IPS-15b (cell line): Measurements from ENCODE around the gene MKRN3.

Source experiments
- H3K27me3 ChIP-seq: one replicate; pipeline ENCODE4 v1.6.1; 2013; ENCODE audit warnings: low read length; ENCODE audit not compliant: control insufficient read depth, insufficient read depth
- H3K36me3 ChIP-seq: one replicate; pipeline ENCODE4 v1.6.1; 2013; ENCODE audit warnings: low read length; ENCODE audit not compliant: control insufficient read depth, insufficient read depth
- H3K4me1 ChIP-seq: one replicate; pipeline ENCODE4 v1.6.1; 2013; ENCODE audit warnings: mild to moderate bottlenecking, low read length; ENCODE audit not compliant: control insufficient read depth, insufficient read depth
- H3K4me3 ChIP-seq: one replicate; pipeline ENCODE4 v1.5.1; 2013; ENCODE audit warnings: low read depth, low read length
- H3K9ac ChIP-seq: one replicate; pipeline ENCODE4 v1.6.1; 2013; ENCODE audit warnings: low read depth, mild to moderate bottlenecking, low read length
- H3K9me3 ChIP-seq: one replicate; pipeline ENCODE4 v1.6.1; 2013; ENCODE audit warnings: mild to moderate bottlenecking, low read length; ENCODE audit not compliant: control insufficient read depth, insufficient read depth

The MKRN3 gene

GRCh38 chr15:23564821-23565394 lies 566 bp upstream of the MKRN3 start:
- Histone ChIP-seq H3K4me1 (no peaks in the 10 kb centered on the region), H3K9me3 (peaks cover 8% of the 10 kb centered on the region), H3K36me3 (no peaks in the 10 kb centered on the region), H3K27me3 (no peaks in the 10 kb centered on the region), H3K9ac (no peak overlapping the region), H3K4me3 (no peak overlapping the region)

DNA sequence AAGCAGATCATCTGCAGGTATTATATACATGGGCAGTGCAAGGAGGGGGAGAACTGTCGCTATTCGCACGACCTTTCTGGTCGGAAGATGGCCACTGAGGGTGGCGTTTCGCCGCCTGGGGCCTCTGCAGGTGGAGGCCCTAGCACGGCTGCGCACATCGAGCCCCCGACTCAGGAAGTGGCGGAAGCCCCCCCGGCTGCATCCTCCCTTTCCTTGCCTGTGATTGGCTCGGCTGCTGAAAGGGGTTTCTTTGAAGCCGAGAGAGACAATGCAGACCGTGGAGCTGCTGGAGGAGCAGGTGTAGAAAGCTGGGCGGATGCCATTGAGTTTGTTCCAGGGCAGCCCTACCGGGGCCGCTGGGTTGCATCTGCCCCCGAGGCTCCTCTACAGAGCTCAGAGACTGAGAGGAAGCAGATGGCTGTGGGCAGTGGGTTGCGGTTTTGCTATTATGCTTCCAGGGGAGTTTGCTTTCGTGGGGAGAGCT lies 639 bp downstream of the MKRN3 start:
- Histone ChIP-seq H3K27me3 (no peaks in the 10 kb centered on the region), H3K9me3 (peaks cover 8% of the 10 kb centered on the region), H3K4me1 (peaks cover 2% of the 10 kb centered on the region), H3K4me3 (no peak overlapping the region), H3K9ac (no peak overlapping the region), H3K36me3 (no peaks in the 10 kb centered on the region)

GRCh38 chr15:23566651-23567050 lies 1.2 kb downstream of the MKRN3 start:
- Histone ChIP-seq H3K4me3 (no peak overlapping the region), H3K27me3 (no peaks in the 10 kb centered on the region), H3K4me1 (peaks cover 2% of the 10 kb centered on the region), H3K36me3 (no peaks in the 10 kb centered on the region), H3K9ac (no peak overlapping the region), H3K9me3 (peaks cover 8% of the 10 kb centered on the region)

- no peaks in the 10 kb centered on the region for H3K27me3 ChIP-seq
- H3K4me1 ChIP-seq: peaks cover 2% of the 10 kb centered on the region
- H3K36me3 ChIP-seq: no peaks in the 10 kb centered on the region
- no peak overlapping the region for H3K4me3 ChIP-seq
- H3K9ac ChIP-seq: no peak overlapping the region
- peaks cover 8% of the 10 kb centered on the region for H3K9me3 ChIP-seq
These were observed 2.4 kb downstream of the MKRN3 start for GRCh38 chr15:23567921-23568320.

- peaks cover 8% of the 10 kb centered on the region for H3K9me3 ChIP-seq
These were observed 3.9 kb downstream of the MKRN3 start for GRCh38 chr15:23569151-23569925.

GRCh38 chr15:23570486-23570885 lies 5.0 kb downstream of the MKRN3 start:
- H3K9ac ChIP-seq: no peak overlapping the region
- H3K4me1 ChIP-seq: peaks cover 2% of the 10 kb centered on the region
- no peak overlapping the region for H3K4me3 ChIP-seq
- peaks cover 4% of the 10 kb centered on the region for H3K9me3 ChIP-seq
- H3K36me3 ChIP-seq: no peaks in the 10 kb centered on the region
- no peaks in the 10 kb centered on the region for H3K27me3 ChIP-seq

More at GRCh38 chr15:23569151-23569925, 3.9 kb downstream of the MKRN3 start:
- H3K27me3 ChIP-seq: no peaks in the 10 kb centered on the region
- H3K9ac ChIP-seq: no peak overlapping the region
- H3K4me3 ChIP-seq: no peak overlapping the region
- H3K4me1 ChIP-seq: peaks cover 2% of the 10 kb centered on the region
- no peaks in the 10 kb centered on the region for H3K36me3 ChIP-seq

GRCh38 chr15:23572844-23573243 lies 7.4 kb downstream of the MKRN3 start:
- no peak overlapping the region for H3K4me3 ChIP-seq
- no peaks in the 10 kb centered on the region for H3K9me3 ChIP-seq
- H3K36me3 ChIP-seq: no peaks in the 10 kb centered on the region
- no peak overlapping the region for H3K9ac ChIP-seq
- peaks cover 2% of the 10 kb centered on the region for H3K4me1 ChIP-seq
- H3K27me3 ChIP-seq: no peaks in the 10 kb centered on the region

DNA sequence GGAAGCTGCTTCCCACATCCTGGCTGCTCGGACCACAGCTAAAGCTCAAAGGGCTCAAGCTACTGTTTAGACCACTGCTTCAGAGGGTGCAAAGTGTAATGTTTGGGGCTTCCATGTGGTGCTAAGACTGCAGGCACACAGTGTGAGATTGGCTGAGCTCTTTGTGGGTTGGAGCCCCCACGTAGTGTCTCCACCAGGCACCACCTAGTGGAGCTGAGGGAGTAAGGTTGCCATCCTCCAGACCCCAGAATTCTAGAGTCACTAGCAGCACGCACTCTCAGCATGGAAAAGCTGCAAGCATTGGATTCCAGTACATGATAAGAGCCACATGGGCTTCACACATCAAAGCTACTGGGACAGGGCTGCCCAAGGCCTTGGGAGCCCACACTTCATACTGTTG lies 9.3 kb downstream of the MKRN3 start:
- H3K36me3 ChIP-seq: no peaks in the 10 kb centered on the region
- peaks cover 2% of the 10 kb centered on the region for H3K4me1 ChIP-seq
- H3K9ac ChIP-seq: no peak overlapping the region
- no peaks in the 10 kb centered on the region for H3K27me3 ChIP-seq
- H3K4me3 ChIP-seq: no peak overlapping the region
- no peaks in the 10 kb centered on the region for H3K9me3 ChIP-seq

DNA sequence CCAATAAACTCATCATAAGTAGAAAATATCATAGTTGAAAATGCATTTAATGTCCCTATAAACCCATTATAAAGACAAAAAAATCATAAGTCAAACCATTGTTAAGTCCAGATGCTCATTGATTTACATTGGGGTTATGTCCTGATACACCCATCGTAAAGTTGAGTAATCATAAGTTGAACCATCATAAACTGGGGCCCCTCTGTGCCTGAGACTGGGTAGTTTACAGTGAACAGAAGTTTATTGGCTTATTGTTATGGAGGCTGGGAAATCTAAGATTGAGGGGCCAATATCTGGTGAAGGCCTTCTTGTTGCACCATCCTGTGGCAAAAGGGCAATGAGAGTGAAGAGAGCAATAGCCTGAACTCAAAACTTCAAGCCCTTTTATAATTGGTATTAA lies 10.6 kb downstream of the MKRN3 start:
- no peaks in the 10 kb centered on the region for H3K9me3 ChIP-seq
- no peaks in the 10 kb centered on the region for H3K27me3 ChIP-seq
- no peak overlapping the region for H3K9ac ChIP-seq
- no peaks in the 10 kb centered on the region for H3K36me3 ChIP-seq
- H3K4me1 ChIP-seq: no peaks in the 10 kb centered on the region
- no peak overlapping the region for H3K4me3 ChIP-seq

DNA sequence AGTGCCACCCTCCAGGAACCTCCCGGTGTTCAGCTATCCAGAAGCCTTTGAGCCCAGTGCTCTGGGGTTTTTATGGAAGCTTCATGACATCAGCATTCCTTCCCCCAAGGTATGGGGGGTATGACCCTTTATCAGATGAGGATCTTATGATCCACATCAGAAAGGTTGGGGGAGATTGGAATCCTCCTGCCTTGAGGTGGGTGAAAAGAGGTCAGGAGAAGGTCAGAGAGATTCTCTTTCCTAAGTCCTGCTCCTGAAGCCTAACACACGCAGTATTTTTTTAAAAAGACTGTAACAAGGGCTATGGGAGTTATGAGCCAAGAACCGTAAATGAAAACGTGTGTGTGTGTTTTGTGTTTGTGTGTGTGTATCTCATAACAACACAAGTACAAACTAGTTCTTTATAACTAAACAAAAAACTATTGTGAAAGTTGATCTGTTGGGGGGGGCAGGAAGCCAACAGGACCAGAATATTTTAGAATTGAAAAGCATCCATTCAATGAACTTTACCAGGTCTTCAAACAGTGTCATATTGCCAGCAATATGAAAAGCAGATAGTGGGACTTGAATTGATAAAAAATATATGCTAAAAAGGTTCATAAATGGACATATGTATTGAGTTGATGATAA lies 13.2 kb downstream of the MKRN3 start:
- H3K9ac ChIP-seq: no peak overlapping the region
- no peaks in the 10 kb centered on the region for H3K9me3 ChIP-seq
- H3K27me3 ChIP-seq: no peaks in the 10 kb centered on the region
- H3K36me3 ChIP-seq: no peaks in the 10 kb centered on the region
- H3K4me3 ChIP-seq: no peak overlapping the region
- no peaks in the 10 kb centered on the region for H3K4me1 ChIP-seq

GRCh38 chr15:23588268-23588667 lies 22.8 kb downstream of the MKRN3 start:
- H3K36me3 ChIP-seq: no peaks in the 10 kb centered on the region
- no peaks in the 10 kb centered on the region for H3K27me3 ChIP-seq
- no peak overlapping the region for H3K9ac ChIP-seq
- H3K4me3 ChIP-seq: no peak overlapping the region
- H3K9me3 ChIP-seq: no peaks in the 10 kb centered on the region
- no peaks in the 10 kb centered on the region for H3K4me1 ChIP-seq

DNA sequence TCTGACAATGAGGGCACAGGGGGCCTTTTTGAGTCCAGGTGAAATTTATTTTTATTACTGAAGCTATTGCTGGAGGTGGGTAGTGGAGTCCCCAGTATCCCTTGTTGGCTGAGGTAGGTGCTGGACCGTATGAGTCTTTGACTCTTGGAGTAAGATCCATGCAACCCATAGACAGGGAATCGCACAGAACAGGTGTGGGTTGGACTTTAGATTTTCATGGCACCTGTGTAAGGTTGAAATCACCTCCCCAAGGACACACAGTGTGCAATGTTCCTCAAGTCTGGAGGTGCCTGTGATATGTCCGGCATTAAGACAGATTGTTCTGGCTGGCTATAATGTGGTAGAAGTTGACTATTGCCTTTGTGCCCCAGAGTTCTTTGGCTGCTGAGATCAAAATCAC lies 23.5 kb downstream of the MKRN3 start:
- Histone ChIP-seq H3K36me3 (no peaks in the 10 kb centered on the region), H3K9ac (no peak overlapping the region), H3K4me3 (no peak overlapping the region), H3K9me3 (no peaks in the 10 kb centered on the region), H3K27me3 (no peaks in the 10 kb centered on the region), H3K4me1 (no peaks in the 10 kb centered on the region)
